ENCODE results near the gene CABP1.
"Not testable (repeated sequence)": the region's sequence is repeated elsewhere in the genome, so short reads cannot be mapped to it uniquely, and the experiment has no call there.

The CABP1 gene

GRCh38 chr12:120661432-120661831 is 21.0 kb downstream of the CABP1 start:
- TF ChIP-seq, protein P1, sequence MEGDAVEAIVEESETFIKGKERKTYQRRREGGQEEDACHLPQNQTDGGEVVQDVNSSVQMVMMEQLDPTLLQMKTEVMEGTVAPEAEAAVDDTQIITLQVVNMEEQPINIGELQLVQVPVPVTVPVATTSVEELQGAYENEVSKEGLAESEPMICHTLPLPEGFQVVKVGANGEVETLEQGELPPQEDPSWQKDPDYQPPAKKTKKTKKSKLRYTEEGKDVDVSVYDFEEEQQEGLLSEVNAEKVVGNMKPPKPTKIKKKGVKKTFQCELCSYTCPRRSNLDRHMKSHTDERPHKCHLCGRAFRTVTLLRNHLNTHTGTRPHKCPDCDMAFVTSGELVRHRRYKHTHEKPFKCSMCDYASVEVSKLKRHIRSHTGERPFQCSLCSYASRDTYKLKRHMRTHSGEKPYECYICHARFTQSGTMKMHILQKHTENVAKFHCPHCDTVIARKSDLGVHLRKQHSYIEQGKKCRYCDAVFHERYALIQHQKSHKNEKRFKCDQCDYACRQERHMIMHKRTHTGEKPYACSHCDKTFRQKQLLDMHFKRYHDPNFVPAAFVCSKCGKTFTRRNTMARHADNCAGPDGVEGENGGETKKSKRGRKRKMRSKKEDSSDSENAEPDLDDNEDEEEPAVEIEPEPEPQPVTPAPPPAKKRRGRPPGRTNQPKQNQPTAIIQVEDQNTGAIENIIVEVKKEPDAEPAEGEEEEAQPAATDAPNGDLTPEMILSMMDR (IDR thresholded peaks at IDR 0.05; ENCODE audit: low read length, missing control alignments): no peak
- no peak for DNase-seq (ENCODE audit: low read depth)
- no peak overlapping the region for H3K4me3 ChIP-seq (replicated peaks; ENCODE audit: low read depth, low read length)

- no peak overlapping the region for H3K4me3 ChIP-seq (replicated peaks; ENCODE audit: low read depth, low read length)
- DNase-seq (ENCODE audit: low read depth): no peak
- TF ChIP-seq, protein P1 (IDR thresholded peaks at IDR 0.05; ENCODE audit: low read length, missing control alignments): no peak
Observed at GRCh38 chr12:120662879-120663278, 22.5 kb downstream of the CABP1 start.

DNA sequence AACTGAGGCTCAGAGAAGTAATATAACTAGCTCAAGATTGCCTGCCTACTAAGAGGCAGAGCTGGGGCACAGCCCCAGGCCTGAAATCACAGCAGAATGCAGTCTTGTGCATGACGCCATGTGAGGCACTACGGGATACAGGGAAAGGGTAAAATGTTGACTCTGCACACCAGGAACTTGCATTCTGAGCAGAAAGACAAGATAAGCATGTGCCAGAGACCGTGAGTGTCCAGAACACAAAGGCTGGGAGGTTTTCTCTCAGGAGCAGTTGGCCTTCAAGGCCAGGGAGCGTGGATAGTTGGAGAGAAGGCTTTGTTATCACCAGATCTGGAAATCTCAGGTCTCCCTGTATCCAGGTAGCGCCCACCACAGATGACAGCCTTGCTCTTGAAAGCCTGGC is 23.3 kb downstream of the CABP1 start:
- no peak overlapping the region for H3K4me3 ChIP-seq (replicated peaks; ENCODE audit: low read depth, low read length)
- TF ChIP-seq, protein P1 (IDR thresholded peaks at IDR 0.05; ENCODE audit: low read length, missing control alignments): no peak
- no peak for DNase-seq (ENCODE audit: low read depth)

GRCh38 chr12:120666571-120667390 is 26.4 kb downstream of the CABP1 start:
- no peak overlapping the region for H3K4me3 ChIP-seq (replicated peaks; ENCODE audit: low read depth, low read length)
- TF ChIP-seq, protein P1 (IDR thresholded peaks at IDR 0.05; ENCODE audit: low read length, missing control alignments): no peak
- DNase-seq (ENCODE audit: low read depth): no peak

DNA sequence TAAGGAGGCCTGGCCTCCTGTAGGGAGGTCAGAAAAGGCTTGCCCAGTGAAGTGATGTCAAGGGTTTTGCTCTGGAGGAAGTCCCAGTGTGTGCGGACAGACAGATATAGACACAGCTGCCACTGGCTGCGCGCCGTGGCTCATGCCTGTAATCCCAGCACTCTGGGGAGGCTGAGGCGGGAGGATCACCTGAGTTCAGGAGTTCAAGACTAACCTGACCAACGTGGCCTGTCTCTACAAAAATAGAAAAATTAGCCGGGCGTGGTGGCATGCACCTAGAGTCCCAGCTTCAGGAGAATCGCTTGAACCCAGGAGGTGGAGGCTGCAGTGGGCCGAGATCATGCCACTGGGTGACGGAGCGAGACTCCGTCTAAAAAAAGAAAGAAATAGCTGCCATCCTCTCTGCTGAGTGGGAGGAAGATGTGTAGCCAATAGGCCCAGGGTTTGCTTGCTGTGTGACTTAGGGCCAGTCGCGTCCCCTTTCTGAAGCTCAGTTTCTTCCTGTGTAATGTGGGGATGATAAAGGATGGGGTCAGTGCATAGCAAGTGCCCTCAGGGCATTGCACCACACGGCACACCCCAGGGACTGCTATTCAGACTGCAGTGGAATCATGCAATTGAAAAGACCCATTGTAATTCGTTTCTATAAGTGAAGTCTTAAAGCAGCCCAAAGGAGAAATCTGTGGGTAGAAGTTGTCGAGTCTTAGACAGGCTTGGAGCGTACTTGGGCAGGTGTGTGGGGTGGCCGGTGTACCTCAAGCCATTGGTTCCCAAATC is 27.9 kb downstream of the CABP1 start:
- TF ChIP-seq, protein P1 (IDR thresholded peaks at IDR 0.05; ENCODE audit: low read length, missing control alignments): no peak
- no peak for DNase-seq (ENCODE audit: low read depth)
- H3K4me3 ChIP-seq (replicated peaks; ENCODE audit: low read depth, low read length): no peak overlapping the region

GRCh38 chr12:120668868-120669840 is 28.7 kb downstream of the CABP1 start:
- H3K4me3 ChIP-seq (replicated peaks; ENCODE audit: low read depth, low read length): no peak overlapping the region
- TF ChIP-seq, protein P1 (IDR thresholded peaks at IDR 0.05; ENCODE audit: low read length, missing control alignments): no peak
- DNase-seq (ENCODE audit: low read depth): peak; percentile 35

- DNase-seq (ENCODE audit: low read depth); H3K4me3 ChIP-seq (replicated peaks; ENCODE audit: low read depth, low read length): not testable (repeated sequence)
Observed at GRCh38 chr12:120670237-120670636, 29.8 kb downstream of the CABP1 start.
